Ureter (tissue), 1 donor: ENCODE results near the gene BCL2A1. TPM values are rescaled to one million over a fixed set of nuclear protein-coding genes. Genes with fewer than 3 reads are reported as not detected.
A peak's percentile ranks its signal among the peaks of the same experiment; 100 is the strongest.
"Not testable (repeated sequence)": the region's sequence is repeated elsewhere in the genome, so short reads cannot be mapped to it uniquely, and the experiment has no call there.

Experiments used
- DNase-seq: peaks from one replicate; pipeline ENCODE4 v3.0.0-alpha.2; 2020; ENCODE audit warnings: low spot score
- total RNA-seq: library from RNA; stranded (reverse); gene quantifications from one replicate; pipeline ENCODE4 v1.2.4, GENCODE V29; 2023
- donor health status: DM: yes; HTN: yes; CAD: no.

The BCL2A1 gene
- total RNA-seq = 0.83 TPM

DNA sequence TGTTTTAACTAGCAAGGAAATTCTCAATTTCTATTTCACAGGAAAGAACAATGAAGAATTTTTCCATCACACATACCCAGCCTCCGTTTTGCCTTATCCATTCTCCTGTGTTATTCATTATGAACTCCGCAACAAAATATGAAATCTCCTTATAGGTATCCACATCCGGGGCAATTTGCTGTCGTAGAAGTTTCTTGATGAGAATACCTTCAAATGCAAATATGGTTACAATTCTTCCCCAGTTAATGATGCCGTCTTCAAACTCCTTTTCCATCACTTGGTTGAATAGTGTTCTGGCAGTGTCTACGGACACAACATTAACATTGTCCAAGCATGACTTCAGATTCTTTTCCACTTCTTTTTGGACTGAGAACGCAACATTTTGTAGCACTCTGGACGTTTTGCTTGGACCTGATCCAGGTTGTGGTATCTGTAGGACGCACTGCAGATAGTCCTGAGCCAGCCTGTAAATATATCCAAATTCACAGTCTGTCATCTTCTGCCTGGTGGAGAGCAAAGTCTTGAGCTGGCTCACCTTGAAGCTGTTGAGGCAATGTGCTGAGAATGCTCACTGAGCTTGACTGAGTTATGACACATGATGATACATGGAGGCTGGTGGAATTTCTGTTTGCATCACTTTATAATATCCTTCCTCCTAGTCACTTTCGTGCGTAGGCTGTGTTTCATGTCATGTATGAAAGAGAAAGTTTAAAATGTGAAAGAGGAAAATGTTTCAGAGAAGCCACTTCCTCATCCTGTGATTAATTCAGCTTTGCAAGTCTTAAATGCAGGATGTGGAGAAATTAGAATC, at the start of gene BCL2A1:
Gene BCL2A1 (minus strand): TSS at position 573 of the 811 bp plus-strand sequence. CDS start 77 bp downstream, at position 496.
- DNase-seq = no peak

DNA sequence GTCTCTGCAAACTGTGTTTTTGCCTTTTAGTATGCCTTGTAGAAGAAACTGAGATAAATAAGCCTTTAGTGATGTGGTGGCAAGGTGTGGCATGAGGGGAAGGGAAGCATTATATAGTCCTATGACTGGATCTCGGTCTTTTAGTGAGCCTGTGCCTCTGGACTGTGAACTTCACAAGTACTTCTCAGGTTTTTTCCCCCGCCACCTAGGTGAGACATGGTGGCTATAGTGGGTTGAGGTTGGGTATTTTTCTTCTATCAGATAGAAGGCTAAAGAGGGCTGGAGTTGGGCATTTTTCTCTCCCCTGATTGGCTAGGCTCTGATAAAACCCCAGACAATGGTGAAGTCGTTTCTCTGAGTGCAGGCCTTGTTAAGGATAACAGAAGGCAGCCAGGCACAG, 49.7 kb upstream of the BCL2A1 start:
- no peak for DNase-seq

- DNase-seq = not testable (repeated sequence)
These were observed 49.2 kb upstream of the BCL2A1 start for GRCh38 chr15:80020149-80020548.

- no peak for DNase-seq
These were observed 48.3 kb upstream of the BCL2A1 start for GRCh38 chr15:80019168-80019745.

GRCh38 chr15:80017139-80017538, 46.1 kb upstream of the BCL2A1 start:
- not testable (repeated sequence) for DNase-seq

DNA sequence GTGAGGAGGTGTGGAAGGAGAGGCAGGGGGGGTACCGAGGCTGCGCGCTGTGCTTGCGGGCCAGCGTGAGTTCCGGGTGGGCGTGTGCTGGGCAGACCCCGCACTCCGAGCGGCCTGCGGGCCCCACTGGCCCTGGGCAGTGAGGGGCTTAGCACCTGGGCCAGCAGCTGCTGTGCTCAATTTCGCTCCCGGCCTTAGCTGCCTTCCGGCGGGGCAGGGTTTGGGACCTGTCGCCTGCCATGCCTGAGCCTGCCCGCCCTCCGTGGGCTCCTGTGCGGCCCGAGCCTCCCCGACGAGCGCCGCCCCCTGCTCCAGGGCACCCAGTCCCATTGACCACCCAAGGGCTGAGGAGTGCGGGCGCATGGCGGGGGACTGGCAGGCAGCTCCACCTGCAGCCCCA, 45.5 kb upstream of the BCL2A1 start:
- not testable (repeated sequence) for DNase-seq

DNA sequence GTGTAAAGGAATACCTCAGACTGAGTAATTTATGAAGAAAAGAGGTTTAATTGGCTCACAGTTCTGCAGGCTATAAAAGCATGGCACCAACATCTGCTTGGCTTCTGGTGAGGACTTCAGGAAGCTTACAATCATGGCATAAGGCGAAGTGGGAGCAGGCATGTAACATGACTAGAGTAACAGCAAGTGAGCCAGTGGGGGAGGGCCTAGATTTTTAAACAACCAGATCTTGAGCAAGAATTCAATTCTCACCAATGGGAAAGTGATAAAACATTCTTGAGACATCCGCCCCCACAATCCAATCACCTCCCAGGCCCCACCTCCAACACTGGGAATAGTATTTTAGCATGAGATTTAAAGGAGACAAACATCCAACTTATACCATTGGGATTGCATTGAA, 44.2 kb upstream of the BCL2A1 start:
- no peak for DNase-seq

DNA sequence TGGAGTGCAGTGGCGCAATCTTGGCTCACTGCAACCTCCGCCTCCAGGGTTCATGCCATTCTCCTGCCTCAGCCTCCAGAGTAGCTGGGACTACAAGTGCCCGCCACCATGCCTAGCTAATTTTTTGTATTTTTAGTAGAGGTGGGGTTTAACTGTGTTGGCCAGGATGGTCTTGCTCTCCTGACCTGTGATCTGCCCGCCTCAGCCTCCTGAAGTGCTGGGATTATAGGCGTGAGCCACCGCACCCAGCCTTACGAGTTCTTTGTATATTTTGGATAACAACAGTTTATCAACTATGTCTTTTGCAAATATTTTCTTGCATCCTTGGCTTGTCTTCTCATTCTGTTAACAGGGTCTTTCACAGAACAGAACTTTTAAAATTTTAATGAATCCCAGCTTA, 43.2 kb upstream of the BCL2A1 start:
- not testable (repeated sequence) for DNase-seq

DNA sequence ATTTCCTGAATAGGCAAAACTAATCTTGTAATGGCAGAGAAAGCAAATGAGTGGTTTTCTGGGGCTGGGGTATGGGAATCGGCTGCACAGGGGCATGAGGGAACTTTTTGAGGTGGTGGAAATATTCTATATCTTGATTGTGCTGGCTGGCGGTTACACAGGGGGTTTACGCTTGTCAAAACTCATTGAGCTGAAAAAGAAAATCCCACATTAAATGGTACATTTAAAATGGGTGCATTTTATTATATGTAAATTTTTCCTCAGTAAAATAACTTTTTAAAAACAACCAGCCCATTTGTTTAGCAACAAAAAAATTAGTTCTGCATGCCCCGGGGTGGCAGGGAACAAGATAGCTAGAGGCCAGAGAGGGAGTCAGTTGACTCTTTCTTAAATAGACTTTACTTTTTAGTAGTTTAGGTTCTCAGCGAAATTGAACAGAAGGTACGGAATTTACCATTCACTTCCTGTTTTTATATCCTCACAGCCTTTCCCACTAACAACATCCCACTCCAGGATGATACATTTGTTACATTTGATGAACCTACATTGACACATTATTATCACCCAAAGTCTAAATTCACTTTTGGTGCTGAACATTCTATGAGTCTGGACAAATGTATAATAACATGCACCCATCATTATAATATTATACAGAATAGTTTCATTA, 41.2 kb upstream of the BCL2A1 start:
- no peak for DNase-seq

- no peak for DNase-seq
These were observed 40.6 kb upstream of the BCL2A1 start for GRCh38 chr15:80011596-80011995.

GRCh38 chr15:80011041-80011523, 40.1 kb upstream of the BCL2A1 start:
- not testable (repeated sequence) for DNase-seq

- DNase-seq = no peak
These were observed 39.2 kb upstream of the BCL2A1 start for GRCh38 chr15:80010131-80010673.

GRCh38 chr15:80007532-80007931, 36.5 kb upstream of the BCL2A1 start:
- DNase-seq = no peak

DNA sequence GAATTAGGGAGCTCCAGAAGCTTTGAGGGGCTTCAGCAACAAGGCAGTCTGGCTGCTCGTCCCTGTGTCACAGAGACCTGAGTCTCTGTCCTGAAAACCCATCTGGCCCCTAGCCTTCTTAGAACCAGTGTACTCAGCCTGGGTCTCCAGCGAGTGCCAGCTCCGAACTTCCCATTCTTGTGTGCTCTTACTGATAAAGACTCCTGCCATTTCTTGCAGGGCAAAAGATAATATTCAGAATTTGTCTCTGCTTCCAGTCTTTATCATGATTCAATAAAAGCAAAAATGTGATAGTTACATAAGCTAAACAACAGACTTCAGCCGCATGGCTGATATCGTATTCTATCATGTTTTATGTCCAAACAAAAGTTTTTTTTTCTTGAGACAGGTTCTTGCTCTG, 36.0 kb upstream of the BCL2A1 start:
- no peak for DNase-seq

DNA sequence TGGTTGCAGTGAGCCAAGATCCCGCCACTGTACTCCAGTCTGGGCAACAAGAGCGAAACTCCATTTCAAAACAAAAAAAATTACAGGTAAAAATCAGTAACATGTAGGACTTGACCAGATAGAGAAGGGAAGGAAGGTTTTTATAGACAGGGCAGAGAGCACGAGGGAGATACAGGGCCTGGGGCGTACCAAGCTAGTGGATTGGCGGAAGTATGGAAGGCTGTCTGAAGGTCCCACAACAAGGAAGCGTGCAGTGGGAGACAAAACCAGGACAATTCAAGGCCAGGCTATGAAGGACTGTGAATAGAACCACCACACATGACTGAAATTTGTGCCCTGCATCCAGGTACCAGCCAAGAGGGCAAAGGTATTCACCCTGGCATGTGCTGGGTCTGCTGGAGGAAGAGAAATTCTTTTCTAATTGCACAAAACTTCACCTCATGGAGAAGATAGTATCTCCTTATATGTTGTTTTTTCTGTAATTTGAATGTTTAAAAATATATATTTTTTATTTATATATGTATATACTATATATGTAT, 33.0 kb upstream of the BCL2A1 start:
- DNase-seq = no peak

DNA sequence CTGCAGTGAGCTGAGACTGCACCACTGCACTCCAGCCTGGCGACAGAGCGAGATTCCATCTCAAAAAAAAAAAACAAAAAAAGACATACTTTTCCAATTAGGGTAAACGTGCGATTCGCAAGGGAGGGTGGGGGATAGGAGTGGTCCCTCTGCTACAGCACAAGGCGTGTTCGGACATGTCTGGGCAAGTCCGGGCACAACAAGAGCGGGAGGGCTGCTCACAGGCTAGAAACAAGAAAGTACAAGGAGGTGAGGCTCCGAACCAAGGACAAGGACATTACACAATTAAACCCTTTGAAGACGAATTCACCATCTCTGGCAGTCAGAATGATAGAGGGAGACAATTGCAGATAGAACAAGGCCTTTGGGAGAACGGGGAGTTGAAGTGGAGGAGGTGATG, 32.2 kb upstream of the BCL2A1 start:
- DNase-seq = no peak

GRCh38 chr15:80002267-80002666, 31.3 kb upstream of the BCL2A1 start:
- no peak for DNase-seq

GRCh38 chr15:79994615-79995014, 23.6 kb upstream of the BCL2A1 start:
- DNase-seq = no peak

- DNase-seq = no peak
These were observed 20.8 kb upstream of the BCL2A1 start for GRCh38 chr15:79991826-79992225.

GRCh38 chr15:79990997-79991334, 20.0 kb upstream of the BCL2A1 start:
- no peak for DNase-seq

DNA sequence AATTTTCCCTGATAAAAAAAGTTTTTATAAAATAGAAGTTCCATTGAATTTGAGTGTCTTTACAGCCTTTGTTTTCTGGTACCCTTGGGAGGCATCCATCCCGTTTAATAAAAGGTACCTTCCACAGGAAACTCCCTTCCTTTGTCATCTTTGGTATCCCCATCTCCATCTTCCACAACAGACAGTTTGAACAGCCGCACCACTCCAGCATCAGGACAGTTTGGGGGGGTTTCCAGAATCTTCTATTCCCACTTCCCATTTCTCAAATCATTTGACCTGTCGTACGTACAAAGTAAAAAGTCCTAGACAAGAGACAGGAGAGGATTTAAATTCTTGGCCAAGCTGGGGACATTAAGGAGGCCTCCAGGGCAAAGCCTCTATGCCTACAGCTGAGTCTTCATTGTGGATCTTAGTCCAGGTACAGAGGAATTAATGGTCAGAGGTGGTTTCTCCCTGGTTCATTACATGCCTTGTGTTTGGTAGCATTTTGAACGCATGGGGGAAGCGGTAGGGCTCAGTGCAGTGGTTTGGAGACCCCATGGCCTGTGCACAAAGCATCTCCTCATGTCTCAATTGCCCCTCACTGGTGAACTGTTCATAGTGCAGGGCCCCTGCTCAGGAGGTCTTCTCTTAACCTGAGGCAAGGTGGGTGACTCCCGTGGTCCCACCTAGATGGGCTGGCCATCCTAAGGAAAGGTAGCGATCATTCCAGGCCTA, 19.4 kb upstream of the BCL2A1 start:
- DNase-seq = peak; percentile 18

DNA sequence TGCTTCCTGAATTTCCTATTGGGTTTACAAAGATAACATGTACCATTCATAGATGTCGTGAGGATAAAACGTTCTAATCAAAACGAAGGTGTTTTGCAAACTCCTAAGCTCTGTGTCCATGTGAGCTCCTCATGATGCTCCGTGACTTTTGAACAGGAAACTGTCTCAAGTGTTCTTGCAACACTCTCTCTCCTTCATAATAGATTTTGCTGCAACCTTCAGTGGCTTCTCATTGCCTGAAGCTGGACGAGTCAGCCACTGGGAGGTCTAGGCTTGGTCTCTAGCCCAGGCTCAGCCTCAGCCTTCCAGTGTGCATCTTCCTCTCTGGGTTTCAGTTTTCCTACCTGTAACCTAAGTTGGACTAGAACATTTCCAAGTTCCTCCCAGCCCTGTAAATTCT, 18.7 kb upstream of the BCL2A1 start:
- DNase-seq = no peak
